ENCODE measurements around the gene FBL. TPM values are rescaled to one million over a fixed set of nuclear protein-coding genes. Genes with fewer than 3 reads are reported as not detected.
"Not testable (repeated sequence)": the region's sequence is repeated elsewhere in the genome, so short reads cannot be mapped to it uniquely, and the experiment has no call there.

FBL gene
- total RNA-seq, 1 donor from 2014 or later = 123 TPM

DNA sequence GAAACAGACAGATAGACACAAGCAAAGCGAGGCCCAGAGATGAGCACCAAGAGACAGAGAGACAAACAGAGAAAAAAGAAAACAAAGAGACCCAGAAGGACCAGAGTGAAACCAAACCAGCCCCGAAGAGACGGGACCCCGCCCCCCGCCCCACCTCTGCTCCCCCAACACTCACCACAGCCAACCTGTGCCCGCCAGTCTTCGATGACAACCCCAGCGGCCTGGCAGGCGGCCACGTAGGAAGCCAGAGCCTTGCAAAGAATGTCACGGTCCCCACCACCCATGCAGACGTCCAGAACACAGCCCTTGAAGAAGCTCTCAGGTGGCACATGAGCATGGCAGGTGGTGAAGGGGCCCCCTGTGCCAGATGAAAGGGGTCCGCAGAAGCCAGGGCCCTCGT, 31.3 kb upstream of the FBL start:
- DNase-seq (ENCODE audit: extremely low read depth, low read depth, low spot score) = not testable (repeated sequence)

DNA sequence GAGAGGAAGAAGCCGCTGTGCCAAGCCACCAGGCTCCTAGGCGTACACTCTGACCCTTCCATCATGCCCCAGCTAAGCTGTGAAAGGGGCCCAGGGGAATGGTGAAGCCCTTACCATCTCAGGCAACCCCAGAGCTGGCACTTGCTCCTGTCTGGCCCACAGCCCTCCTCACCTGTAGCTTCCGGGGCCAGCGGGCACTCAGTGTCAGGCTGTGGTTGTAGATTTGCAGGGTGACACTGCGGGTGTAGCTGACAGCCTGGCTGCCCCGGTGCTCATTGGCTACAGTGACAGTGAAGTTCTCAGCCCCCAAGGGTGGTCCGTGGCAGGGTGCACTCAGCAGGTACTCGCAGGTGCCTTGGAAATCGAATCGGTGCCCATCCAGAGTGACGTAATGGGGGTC, 30.3 kb upstream of the FBL start:
- DNase-seq (ENCODE audit: extremely low read depth, low read depth, low spot score) = not testable (repeated sequence)

DNA sequence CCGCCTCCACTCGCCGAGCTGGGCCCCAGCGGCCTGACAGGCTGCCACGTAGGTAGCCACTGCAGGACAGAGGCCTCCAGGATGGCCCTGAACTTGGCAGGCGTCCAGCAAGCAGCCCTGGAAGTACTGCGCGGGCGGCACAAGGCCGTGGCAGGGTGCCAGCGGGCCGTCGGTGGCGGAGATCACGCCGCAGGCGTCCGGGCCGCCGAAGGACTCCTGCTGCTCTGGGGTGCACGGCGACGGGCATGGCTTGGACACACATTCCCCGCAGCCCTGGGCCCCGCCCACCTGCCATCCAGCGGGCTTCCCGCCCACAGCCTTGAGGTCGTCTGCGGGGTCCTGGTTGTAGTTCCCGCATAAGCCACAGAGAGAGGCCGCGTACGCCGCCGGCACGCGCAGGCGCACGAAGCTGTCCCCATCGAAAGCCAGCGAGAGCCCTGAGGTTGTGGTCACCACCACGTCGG, 29.3 kb upstream of the FBL start:
- DNase-seq (ENCODE audit: extremely low read depth, low read depth, low spot score) = not testable (repeated sequence)

DNA sequence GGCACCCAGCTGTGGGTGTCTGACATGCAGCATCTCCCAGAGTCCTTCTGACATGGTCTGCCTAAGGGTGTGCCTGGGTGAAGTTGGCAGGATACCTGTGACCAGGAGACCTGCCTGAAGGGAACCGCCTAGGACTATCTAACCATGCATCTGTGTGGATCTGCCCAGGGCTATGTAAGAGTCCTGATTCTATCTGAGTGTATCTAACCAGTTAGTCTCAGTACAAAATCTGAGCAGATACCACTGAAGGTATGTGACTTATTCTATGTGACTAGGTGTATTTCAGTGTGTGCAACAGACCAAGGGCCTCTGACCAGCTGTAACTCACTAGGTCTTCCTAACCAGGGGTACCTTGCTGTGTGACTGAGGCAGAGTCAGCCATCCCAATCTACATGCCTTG, 28.2 kb upstream of the FBL start:
- no peak for DNase-seq (ENCODE audit: extremely low read depth, low read depth, low spot score)

DNA sequence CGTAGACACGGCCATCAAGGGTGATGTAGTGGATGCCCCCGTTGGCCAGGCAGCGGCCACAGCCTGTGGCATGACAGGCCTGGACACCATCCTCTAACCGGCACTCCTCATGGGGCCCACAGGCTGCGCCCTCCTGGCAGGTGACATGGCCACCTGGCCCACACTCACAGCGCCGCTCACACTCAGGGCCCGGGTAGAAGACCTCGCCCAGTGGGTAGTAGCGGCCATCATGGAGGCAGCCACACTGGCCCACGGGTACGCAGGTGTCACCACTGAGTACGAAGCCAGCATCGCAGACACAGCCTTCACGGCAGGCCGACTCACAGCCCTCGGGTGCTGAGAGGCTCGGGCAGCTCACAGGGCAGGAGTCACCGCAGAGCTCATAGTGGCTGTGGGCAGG, 27.2 kb upstream of the FBL start:
- no peak for DNase-seq (ENCODE audit: extremely low read depth, low read depth, low spot score)

DNA sequence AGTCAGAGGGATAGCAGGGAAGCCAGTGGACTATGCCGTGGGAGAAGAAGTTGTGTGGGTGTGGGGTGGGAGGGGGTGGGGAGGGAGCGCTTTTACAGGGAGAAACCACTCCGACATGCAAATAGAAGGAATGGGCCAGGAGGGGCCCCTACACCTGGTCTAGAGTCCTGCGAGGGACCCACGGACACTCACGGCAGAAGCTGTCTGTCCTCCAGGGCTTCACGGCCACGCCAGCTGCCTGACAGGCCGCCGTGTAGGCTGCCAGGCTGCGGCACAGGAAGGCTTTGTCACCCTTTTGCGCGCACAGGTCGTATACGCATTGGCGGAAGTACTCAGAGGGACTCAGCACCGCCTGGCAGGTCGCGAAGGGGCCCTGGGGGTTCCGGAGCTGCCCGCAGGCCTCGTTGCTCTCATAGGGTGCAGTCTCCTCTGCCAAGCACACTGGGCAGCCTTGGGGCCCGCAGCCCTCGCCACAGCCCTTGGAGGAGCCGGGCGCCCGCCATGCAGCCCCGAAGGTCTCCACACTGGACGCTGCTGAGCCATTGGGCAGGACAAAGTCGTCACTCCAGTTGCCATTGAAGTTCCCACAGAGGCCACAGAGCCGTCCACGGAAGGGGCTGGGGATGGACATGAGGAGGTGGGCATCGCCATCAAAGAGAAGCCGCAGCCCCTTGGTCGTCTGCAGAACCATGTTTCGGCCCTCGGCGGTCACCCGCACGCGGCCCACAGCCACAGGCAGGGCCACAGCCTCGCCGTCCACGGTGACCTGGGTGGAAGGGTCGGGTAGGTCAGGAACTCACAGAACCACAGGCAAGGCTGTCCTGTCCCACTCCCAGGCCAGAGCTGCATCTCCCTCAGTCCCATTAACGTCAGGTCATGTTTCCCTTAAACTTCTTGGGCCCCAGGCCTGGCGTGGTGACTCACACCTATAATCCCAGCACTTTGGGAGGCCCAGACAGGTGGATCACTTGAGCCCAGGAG, 26.0 kb upstream of the FBL start:
- DNase-seq (ENCODE audit: extremely low read depth, low read depth, low spot score) = no peak

DNA sequence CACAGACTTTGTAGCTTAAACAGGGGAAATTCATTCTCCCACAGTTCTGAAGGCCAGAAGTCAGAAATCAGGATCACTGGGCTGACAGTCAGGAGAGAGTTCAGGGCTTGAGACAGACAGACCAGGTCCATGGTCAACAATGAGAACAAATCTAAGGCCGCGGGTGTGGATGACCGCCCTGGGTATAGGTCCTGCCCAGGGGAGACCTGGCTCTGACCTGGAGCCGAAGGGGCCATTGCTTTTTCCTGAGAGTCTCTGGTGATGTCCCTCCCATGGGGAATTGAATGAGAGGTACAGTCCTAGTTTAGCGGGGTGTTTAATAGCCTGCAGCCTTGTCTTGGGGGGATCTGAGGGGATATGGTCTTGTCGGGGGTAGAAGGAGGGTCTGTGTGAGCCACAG, 25.2 kb upstream of the FBL start:
- no peak for DNase-seq (ENCODE audit: extremely low read depth, low read depth, low spot score)

DNA sequence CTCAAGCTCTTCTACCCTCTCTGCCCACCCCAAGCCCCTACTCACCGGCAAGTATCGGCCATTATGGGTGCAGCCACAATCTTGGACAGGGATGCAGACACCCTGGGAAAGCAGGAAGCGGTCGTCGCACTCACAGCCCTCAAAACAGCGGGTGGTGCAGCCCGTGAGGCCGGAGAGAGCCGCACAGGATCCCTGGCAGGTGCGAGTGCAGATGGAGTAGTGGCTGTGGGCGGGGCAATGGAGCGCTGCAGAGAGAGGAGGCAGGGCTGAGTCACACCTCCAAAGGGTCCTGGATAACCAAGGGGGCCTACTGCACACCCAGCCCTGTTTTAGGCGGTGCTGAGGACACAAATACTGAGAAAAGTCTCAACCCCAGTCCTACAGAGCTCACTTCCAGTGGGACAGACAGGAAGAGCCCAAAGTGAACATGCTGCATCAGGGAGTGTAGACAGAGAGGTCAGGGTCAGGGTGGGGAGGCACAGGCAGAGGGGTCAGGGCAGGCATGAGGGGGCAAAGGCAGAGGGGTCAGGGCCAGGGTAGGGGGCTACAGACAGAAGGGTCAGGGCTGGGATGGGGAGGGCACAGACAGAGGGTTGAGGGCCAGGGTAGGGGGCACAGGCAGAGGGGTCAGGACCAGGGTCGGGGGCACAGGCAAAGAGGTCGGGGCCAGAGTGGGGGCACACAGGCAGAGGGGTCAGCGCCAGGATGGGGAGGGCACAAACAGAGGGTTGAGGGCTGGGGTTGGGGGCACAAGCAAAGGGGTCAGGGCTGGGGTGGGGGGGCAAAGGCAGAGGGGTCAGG, 24.2 kb upstream of the FBL start:
- no peak for DNase-seq (ENCODE audit: extremely low read depth, low read depth, low spot score)

DNA sequence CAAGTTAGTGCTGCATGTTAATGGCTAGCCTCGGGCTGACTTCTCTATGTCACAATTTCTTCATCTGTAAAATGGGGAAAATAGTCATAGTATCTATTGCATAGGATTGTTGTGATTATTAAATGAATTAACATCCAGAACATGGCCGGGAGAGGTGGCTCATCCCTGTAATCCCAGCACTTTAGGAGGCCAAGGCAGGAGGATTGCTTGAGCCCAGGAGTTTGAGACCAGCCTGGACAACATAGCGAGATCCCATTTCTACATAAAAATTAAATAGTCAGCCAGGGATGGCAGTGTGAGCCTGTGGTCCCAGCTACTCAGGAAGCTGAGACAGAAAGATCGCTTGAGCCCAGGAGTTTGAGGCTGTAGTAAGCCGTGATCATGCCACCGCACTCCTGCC, 21.8 kb upstream of the FBL start:
- no peak for DNase-seq (ENCODE audit: extremely low read depth, low read depth, low spot score)

DNA sequence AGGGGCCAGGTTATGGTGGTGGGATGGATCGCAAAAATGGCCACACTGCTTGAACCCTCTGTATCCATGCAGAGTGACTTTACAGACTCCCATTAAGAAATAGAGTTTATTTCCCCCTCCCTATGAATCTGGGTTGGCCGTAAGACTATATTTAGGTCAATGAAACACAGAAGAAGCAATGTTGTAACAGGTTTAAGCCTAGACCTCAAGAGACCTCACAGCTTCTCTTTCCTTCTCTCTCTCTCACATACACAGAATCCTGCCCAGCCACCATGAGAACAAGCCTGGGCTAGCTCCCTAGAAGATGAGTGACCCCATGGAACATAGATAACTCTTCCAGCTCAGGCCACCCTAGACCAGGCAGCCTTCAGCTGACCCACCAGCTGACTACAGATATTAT, 21.0 kb upstream of the FBL start:
- no peak for DNase-seq (ENCODE audit: extremely low read depth, low read depth, low spot score)

DNA sequence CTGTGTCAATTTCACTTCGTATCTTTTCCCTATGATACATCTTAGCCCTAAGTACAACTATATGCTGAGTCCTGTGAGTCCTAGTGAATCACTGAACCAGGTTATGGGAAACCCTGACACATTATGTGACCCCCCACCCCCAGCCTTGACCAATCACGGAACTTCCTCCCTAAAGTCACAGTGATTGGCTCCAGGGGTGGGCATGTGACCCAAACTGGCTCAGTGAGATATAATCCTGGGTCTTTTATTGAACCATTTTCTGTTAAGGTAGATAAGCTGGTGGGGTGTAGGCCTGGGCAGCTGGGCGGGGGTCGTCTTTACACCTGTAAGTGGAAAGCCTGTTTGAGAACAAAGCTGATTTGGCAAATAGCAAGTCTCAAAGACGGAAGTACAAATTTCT, 19.8 kb upstream of the FBL start:
- DNase-seq (ENCODE audit: extremely low read depth, low read depth, low spot score) = no peak

DNA sequence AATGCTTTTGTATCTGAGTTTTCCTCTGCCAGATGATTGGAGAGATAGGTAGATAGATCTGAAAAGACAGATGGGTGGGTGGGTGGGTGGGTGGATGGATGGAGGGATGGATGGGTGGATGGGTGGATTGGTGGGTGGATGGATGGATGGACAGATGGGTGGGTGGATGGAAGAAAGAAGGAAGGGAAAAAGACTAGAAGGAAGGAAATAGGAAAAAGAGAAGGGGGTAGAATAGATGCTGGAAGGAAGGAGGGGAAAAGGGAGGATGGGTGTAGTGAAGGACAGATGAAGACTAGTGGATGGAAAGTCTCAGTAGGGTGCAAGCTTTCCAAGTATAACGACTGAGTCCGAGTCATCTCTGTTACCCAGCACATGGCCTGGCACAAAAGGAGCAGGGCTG, 19.0 kb upstream of the FBL start:
- DNase-seq (ENCODE audit: extremely low read depth, low read depth, low spot score) = no peak

DNA sequence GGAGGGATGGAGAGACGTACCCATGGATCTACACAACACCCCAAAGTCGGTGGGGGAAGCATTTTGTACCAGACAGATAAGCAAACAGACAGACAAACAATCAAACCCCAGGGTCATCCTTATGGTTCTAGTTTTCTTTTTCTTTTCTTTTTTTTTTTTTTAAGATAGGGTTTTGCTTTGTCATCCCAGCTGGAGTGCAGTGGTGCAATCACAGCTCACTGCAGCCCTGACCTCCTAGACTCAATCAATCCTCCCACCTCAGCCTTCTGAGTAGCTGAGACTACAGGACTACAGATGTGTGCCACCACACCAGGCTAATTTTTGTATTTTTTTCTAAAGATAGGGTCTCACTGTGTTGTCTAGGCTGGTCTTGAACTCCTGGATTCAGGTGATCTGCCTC, 17.9 kb upstream of the FBL start:
- DNase-seq (ENCODE audit: extremely low read depth, low read depth, low spot score) = no peak

DNA sequence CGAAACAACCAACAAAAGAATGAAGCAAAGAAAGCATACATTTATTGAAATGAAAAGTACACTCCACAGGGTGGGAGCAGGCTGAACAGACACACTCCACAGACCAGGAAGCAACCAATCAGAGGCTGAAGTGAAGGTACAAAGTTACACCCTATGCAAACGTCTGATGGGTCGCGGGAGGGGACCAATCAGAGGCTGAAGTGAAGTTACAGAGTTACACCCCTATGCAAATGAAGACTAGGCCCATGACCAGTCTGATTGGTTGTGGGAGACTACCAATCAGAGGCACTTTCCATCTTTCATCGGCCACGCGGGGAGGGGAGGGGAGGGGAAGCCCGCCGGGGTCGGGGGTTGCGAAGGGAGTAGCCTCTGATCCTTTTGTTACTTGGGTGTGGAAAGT, 12.4 kb upstream of the FBL start:
- DNase-seq (ENCODE audit: extremely low read depth, low read depth, low spot score) = no peak

DNA sequence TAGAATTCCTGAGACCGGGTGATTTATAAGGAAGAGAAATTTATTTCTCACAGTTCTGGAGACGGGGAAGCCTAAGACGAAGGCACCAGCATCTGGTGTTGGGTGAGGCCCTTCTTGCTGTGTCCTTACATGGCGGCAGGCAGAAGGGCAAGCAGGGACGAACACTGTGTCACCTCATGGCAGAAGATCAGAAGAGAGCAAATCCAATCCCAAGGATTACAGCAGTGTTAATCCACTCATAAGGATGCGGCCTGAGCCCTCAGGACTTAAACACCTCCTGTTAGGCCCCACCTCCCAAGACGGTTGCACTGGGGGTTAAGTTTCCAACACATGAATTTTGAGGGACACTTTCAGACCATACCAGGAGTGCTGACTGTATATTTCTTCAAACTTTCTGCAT, 6.7 kb upstream of the FBL start:
- no peak for DNase-seq (ENCODE audit: extremely low read depth, low read depth, low spot score)

DNA sequence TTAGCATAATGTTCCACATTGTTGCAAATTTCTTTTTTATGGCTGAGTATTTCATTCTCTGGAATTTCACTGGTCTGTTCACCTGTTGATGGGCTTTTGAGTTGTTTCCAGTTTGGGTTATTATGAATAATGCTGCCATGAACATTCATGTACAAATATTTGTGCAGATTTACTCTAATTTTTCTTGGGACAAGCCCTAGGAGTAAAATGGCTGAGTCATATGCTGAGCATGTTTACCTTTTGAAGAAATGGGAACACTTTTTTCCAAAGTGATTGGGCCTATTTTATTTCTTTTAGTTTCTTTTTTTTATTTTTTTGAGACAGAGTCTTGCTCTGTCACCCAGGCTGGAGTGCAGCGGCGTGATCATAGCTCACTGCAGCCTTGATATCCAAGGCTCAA, 4.7 kb upstream of the FBL start:
- DNase-seq (ENCODE audit: extremely low read depth, low read depth, low spot score) = no peak

DNA sequence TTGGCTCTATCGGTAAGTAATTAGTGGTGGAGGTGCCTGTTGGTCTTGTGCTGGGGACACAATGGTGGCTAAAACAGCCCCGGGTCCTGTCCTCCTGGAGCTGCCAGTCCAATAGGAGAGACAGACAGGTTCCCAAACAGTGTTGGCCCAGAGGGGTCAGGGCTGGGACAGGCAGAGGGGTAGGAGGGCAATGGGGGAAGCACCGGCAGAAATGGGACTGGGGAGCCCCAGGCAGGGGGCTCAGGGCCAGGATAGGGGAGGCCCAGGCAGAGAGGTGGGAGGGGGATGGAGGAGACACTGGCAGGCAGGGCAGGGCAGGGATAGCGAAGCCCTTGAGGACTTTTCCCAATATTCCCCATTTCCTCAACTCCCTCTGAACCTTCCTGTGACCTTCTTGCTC, 2.2 kb upstream of the FBL start:
- no peak for DNase-seq (ENCODE audit: extremely low read depth, low read depth, low spot score)

DNA sequence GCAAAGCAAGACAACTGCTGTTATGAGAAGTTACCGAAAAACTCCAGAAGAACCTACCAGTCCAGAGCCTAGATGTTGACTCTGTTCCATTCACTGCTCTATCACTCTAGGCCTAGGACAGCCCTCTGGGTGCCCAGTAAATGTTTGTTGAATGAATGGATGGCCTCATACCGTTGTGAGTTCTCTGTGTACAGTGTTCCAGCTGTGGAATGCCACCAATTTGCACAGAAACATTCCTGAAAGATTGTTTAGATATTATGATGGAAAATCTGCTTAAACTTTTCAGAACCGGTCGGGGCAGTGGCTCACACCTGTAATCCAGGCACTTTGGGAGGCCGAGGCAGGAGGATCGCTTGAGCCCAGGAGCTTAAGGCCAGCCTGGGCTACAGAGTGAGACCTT, 1.3 kb upstream of the FBL start:
- no peak for DNase-seq (ENCODE audit: extremely low read depth, low read depth, low spot score)

DNA sequence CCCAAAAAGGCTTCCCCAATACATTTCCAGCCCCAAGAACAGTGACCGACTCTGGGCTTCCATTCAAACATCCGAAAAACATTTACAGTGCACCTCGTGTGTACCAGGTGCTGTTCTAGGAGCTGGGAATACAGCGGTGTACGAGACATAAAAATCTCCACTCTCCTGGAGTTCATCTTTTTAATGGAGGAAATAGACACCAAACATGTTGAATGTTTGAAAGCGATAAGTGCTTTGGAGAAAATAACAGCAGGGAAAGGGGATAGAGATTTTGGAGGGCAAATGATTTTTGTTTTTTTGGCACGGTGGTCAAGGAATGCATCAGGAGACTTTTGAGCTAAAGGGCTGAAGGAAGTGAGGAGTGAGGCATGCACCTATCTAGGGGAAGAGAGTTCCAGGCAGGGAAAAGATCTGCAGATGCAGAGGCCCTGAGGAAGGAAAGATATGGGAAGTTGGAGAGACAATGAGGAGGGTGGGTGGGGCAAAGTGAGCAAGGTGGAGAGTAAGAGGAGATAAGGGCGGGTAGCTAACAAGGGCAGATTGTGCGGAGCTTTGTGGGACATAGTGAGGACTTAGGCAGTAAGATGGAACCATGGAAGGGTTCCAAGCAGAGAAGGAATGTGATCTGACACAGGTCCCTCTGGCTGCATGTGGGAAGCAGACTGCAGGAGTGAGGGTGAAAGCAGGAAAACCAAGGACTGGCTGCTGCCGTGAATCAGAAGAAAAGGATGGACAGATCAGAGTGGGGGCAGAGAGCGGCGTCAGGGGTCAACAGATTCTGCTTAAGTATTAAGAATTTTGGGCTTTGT, 703 bp upstream of the FBL start:
- DNase-seq (ENCODE audit: extremely low read depth, low read depth, low spot score) = no peak

DNA sequence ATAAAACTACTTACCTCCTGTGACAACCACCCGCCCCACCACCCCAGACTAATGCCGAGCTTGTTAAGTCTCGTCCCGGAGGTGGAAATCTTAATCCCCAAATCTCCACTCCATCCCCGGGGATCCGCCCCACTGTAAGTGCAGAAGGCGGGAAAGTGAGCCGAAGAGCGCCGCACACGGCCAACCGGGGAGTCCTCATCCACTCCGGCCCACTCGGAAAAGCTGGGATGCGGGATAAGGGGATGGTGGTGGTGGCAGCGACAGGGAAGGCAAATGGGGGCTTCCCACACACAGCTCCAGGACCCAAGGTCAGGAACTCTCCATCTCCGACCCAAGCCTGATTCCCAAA, 621 bp downstream of the FBL start:
- DNase-seq (ENCODE audit: extremely low read depth, low read depth, low spot score) = no peak

DNA sequence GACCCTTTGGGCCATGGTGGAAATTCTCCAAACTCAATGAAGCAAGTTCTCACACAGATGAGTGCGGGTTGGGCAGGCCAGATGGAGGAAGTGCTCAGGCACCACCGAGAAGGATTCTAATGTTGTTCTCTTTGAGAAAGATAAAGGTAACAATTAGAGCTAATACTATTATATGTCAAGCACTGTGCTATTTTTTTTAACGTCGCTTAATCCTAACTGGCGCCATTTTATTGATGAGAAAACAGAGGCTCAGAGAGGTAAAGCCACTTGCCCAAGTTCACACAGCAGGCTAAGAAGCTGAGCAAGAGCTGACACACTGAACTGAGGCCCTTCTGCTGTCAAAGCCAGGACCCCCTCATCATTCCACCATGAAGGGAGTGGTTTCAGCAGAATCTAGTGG, 1.0 kb downstream of the FBL start:
- no peak for DNase-seq (ENCODE audit: extremely low read depth, low read depth, low spot score)
